NCI-H2171 treated with DMSO at 0.1 percent for 48 hours (cell line): ENCODE data around the gene FDXR.
A peak's percentile ranks its signal among the peaks of the same experiment; 100 is the strongest.

Experiments used
- DNase-seq: peaks from one replicate; lab custom pipeline; 2025; lab: John Stamatoyannopoulos, UW

The FDXR gene

GRCh38 chr17:74836691-74837467 is 35.9 kb downstream of the FDXR start:
- DNase-seq, result no peak

- no peak for DNase-seq
Observed at GRCh38 chr17:74836191-74836590, 36.6 kb downstream of the FDXR start.

DNA sequence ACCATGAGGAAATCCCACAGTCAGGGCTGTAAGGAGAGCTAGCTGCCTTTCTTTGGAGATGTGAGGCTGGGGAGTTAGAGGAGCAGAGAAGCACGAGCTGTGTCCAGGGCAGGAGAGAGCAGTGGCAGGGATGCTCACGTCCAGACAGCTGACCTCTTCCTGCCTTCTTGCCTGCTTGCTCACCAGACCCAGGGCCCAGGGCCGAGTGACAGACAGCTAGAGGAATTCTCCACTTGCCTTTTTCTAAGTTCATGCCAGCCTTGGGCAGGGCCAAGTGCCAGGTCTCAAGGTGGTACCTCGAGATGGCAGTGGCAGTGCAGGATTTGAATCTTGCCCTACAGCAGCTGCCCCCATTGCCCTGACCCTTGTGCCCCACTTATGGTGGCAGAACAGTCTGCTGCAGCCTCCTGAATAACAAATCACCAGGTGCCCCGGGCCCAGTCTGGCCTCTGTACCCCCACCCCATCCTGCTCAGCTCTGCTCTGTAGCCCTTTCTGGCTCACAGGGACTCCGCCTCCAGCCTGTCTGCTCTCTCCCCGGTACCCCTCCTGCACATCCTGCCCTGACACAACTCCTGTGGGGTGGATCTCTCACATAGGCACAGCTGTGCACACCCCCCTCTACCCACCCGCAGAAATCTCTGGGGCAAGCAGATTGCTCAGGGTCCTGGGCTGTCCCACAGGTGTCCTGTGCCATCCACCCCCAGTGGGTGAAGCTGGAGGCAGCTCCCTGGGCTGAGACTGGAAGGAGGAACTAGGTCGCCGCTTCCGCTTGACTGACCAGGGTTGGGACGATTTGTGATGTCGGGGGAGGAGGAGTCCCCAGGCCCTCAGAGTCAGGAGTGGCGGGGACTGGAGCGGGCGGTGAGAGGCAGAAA is 39.1 kb downstream of the FDXR start:
- DNase-seq, result peak; percentile 65

DNA sequence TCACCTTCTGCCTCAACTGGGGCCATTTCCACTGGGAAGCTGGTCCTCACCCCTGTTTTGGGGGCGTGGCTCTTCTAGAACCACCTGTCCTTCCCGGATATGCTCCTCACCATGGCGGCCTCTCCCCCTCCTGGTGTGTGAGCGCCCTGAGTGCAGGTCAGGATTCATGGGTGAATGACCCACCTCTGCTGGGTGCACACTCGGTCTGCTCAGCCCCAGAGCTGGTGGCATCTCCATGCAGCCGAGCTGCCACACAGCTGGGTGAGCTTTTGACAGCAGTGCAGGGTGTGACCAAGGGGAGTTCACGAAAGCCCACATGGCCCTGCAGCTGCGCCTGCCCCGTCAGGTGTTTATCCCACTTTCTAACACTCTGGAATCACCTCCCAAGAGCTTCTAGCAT is 40.4 kb downstream of the FDXR start:
- DNase-seq, result peak; percentile 80

DNA sequence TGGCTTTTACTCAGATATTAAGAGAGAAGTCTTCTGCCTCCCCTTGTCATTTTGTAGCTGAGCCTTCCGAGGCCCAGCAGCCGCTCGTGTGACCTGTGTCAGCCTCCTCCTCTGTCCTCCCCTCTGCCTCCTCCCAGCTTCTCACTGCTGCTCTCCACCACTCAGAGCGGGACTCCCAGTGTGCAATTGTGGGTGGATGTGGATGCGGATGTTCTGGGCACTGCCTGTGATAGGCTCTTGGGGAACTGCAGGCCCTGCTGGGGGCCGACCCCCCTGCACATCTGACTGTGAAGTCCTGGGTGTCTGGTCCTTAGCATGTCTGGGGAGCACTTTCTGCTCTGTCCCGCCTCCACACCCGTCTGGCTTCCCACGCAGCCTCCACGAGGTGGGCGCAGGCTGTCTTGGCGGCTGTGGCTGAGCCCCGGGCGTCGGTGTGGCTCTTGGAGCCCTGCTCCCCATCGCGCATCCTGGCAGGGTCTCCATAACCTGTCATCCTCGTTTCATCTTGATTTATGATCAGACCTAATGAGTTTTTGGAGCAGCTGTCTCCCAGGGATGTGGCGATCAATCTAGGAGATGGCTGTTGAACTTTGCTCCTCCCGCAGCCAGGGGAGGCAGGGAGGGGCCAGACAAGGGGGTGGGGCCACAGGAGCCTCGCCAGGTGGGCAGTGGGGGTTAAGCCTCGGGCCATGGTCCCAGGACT is 41.2 kb downstream of the FDXR start:
- DNase-seq, result peak; percentile 86

GRCh38 chr17:74830861-74831260 is 41.9 kb downstream of the FDXR start:
- no peak for DNase-seq

DNA sequence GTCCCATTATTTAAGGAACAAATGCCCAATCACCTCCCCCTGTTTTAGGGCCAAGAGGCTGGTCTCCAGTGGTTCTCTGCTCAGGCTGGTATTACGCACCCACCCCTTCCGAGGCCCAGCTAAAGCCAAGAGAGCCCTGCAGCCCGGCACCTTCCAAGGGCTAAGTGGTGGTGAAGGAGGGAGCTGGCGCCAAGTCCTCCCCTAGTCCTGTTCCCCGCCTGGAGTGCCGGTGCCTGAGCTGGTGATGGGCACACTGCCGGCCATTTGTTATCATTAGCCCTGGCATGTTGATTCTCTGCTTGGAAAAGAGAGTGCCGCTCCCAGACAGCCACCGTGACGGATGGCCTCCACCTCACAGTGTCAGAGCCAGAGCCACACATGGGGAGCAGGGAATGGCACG is 45.0 kb downstream of the FDXR start:
- no peak for DNase-seq

DNA sequence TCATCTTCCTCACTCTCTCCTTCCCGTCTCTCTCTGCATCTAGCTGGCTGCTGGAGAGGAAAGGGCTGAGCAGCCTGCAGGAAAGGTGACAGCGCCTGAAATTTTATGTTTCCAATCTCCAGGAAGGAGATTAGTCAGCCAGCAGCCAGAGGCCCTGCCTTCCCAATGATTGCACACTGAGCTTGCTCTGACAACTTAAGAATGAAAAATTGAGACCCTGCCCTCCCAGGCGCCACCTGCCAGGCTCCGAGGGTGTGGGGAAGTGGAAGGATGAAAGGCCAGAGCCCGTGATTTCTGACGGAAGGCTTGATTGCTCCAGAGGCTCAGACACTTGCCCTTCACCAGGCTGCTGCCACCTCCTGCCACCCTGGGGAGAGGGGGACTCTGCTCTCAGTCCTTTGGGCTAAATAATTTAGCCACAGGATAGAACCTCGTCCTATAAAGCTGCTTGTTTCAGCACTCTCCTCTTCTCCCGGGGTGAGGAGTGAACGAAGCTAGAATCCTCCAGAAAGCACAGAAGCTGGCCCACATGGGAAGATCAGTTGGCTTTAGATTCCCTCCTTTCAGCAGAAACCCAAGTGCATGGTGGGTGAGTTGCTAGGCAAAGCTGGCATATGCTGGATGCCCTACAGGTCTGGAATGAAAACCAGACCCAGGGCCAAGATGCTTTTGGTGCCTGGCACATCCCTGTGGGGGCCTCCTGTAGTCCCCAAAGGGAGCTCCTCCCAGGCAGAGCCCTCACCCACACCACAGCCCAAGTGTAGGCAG is 46.7 kb downstream of the FDXR start:
- peak; percentile 58 for DNase-seq

DNA sequence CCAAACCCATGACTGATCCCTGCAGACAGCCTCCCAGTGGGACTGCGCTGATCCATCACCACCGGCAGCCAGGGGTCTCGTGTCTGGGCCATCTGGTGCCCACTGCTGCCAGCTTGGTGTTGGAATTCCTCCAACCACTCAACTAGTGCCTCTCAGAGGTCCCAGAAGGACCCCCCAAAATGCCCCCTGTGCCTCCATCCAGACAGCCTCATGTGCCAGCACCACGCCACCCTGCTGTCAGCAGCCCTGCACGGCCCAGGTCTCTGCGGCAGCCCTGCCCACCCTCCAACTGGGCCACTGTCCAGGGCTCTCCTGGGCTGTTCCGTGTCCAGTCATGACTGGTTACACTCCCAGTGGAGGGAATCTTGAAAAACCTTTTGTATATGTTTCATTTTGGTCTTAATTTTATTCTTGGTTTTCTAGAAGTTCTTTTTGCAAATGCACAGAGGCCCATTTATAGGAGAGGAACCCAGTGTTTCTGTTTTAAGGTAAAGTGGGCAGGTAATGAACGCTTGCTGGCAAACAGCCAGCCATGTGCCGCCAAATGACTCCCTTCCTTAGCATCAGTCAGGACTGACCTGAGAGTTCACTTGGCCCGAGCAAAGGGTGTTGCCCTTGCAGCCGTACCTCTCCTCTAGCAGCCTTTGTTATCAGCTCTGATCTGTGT is 47.7 kb downstream of the FDXR start:
- DNase-seq, result peak; percentile 85

DNA sequence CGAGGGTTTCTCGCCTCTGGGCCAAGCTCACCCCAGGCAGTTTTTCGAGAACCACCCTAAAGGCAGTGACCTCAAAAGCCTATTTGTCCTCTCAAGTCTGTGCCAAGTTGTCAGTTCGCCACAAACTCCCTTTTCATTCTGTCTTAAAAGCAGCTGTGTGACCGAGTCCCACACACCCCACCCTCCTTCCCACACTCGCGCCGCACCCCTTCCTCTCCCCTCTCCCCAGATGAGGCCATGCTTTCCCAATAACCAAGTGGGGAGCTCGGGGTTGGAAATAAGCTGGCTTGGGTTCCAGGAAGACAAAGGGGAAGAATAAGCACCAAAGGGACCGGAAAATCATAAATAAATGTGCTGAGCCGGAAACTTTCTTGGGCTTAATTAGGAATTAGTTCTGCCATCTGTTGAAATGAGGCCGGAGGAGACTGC is 49.8 kb downstream of the FDXR start:
- DNase-seq, result peak; percentile 18

GRCh38 chr17:74822335-74822938 is 50.4 kb downstream of the FDXR start:
- DNase-seq, result peak; percentile 56

- no peak for DNase-seq
Observed at GRCh38 chr17:74821655-74822334, 51.0 kb downstream of the FDXR start.

GRCh38 chr17:74819801-74820436 is 52.9 kb downstream of the FDXR start:
- no peak for DNase-seq

DNA sequence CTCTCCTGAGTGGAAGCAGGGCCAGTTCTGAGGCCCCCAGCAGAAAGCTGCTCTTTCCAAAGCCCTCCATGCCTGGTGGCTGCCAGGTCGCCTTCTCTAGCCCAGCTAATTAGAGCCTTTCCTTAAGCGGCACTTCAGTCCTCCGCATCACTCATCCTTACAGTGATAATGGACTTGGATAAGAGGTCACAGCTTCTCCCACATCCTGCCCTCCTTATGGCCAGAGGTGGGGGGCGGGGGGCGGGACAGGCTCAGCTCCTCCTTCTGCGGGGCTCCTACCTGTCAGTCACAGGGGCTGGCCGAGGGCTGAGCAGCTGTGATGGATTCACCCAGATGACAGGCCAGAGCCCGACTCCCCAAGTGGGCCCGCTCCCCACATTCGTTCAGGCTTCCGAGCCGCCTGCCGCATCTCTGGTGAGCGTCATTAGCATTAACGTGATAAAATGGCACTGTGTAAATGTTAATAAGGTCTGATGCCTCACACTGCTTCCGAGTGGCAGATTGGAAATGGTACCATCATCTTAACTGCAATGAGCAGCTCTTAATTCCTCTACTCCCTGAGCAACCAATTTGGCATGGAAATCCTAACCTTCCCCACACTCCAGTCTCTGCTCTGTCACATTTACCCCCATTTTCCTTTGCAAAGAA is 54.4 kb downstream of the FDXR start:
- DNase-seq, result no peak

GRCh38 chr17:74816905-74817620 is 55.7 kb downstream of the FDXR start:
- DNase-seq, result peak; percentile 81

DNA sequence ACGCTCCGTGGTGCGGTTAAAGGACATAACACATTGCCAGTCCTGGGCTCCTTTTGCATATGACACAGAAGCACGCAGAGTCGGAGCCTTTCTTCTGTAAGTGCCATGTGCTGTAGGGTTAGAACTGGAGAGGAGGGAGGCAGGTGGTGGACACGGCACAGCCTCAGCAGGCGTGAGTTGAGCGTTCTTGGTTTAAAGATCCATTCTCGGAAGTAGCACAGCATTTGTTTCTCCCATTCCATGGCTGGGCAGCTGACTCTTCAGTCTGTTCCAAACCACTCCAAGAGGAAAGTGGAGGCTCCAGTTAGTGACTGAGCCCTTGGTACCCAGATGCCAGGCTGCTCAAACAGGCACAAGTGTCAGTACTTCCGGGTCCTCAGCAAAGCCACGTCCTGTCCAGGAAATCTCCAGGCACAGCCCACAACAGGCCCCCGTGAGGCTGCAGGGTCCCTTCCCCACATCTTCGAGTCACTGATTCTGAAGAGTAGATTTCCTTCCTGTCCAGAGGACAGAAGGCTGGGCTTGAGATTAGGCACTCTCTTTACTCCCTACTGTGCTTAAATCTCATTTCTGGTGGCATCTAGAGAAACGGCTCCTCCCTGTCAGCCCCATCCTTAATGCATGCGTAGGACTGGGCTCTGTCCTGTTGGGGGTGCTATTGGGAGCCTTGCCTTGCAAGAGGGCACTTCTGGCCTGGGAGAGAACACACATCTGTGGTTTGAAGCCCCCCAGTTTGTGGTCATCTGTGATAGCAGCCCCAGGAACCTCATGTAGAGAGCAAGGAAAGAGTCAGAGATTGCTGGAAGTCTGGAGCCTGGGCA is 57.0 kb downstream of the FDXR start:
- DNase-seq, result no peak

- no peak for DNase-seq
Observed at GRCh38 chr17:74815067-74815466, 57.7 kb downstream of the FDXR start.

GRCh38 chr17:74814453-74814852 is 58.3 kb downstream of the FDXR start:
- DNase-seq, result no peak
